ENCODE data around the gene NAV3.
"Not testable (repeated sequence)": the region's sequence is repeated elsewhere in the genome, so short reads cannot be mapped to it uniquely, and the experiment has no call there.

- TF ChIP-seq EZH2 (IDR thresholded peaks at IDR 0.05; ENCODE audit: borderline replicate concordance, insufficient read depth, low read depth, low read length, poor library complexity, severe bottlenecking); CTCF (IDR thresholded peaks at IDR 0.05): not testable (repeated sequence)
Measured at GRCh38 chr12:78257662-78258061, 427.0 kb downstream of the NAV3 start.
